HG03378 (cell line): Measurements from ENCODE around the gene CCDC187.
"Not testable (repeated sequence)": the region's sequence is repeated elsewhere in the genome, so short reads cannot be mapped to it uniquely, and the experiment has no call there.

Experiments used
- ATAC-seq: cut with Tn5 transposase; IDR thresholded peaks from one replicate; pipeline ENCODE4 v1.9.1; 2021; ENCODE audit warnings: mild to moderate bottlenecking, moderate library complexity; ENCODE audit not compliant: unreplicated experiment

Gene CCDC187

DNA sequence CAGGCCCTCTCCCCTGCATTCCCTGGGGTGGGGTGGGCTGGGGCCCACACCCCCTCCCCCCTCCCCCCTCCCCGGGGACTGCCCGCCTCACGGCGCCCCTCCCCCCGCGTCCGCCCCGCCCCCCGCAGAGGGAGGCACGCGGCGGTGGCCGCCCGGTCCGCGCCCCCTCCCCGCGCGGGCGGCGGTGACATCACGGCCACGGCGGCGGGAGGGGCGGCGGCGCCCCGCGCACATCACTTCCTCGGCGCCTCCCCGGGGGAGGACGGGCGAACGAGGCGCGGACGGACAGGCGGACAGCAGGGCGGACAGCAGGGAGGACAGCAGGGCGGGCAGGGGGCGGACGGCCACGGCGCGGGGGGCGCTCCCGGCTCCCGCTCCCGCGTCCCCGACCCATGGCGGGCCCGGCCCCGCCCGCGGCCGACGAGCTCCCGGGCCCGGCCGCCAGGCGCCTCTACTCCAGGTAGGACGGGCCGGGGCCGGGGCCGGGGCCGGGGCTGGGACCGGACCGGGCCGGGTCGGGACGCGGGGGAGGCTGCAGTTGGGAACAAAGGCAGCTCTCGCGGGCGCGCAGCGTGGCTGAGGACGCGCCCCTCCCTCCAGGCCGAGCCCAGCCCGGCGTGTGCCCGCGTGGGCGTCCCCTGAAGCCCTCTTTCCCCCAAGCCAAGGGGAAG lies 23.5 kb upstream of the CCDC187 start, which contains the start of gene GPSM1:
TSS of gene GPSM1 (plus strand) at position 236 of the 671 bp plus-strand sequence. CDS start at position 393, 157 bp downstream.
- ATAC-seq = no peak

DNA sequence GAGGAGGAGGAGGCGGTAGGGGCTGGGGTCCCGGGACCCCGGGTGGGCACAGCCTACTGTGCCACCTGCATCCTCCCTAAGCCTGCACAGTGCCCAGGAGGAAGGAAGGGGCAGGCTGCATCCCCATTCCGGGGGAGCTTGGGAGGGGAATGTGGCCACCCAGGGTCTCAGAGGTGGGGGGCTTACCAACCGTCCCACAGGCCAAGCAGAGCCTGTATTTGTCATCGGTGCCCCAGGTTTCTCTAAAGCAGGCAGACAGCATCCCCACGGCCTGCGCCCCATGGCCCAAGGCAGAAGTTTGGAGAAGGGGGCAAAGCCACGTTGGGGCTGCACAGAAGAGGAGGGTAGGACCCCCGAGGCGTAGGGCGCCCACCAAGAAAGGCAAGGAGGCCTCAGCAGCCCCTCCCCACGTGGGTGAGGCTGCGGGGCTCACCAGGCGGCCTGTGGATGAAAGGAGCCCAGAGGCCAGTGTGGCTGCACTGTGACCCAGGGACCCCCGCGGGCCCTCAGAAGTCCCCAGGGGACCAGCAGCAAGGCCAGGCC lies 22.9 kb upstream of the CCDC187 start:
- ATAC-seq = no peak

DNA sequence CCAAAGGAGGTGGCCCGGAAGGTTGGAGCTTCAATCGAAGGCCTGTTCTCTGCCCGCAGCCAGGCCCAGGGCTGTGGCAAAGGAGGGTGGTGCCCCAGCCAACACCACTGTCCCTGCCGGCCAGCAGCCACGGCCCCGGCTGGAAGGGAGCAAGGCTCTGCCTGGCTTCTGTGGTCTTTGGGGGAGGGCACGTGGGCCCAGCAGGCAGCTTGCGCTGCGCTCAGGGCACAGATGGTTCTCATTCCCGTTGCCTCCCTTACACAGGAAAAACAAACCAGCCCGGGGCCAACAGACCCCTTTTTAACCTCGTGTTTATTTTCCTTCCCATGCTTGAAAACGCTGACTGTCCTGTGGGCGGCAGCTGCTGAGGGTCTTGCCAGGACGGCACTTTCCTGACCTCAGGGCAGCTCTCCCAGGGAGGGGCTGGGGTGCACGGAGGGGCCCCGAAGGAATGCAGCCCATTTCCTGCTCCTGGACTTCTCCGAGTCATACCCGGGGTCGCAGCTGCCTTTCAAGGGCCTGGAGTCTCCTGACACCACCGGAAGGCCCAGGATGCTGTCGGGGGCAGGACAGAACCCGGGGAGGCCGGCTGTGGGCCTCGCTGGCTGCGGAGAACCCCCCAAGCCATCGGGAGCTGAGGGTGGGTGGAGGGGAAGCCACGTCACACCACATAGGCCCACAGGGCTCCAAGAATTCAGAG lies 22.3 kb upstream of the CCDC187 start:
- ATAC-seq = no peak

DNA sequence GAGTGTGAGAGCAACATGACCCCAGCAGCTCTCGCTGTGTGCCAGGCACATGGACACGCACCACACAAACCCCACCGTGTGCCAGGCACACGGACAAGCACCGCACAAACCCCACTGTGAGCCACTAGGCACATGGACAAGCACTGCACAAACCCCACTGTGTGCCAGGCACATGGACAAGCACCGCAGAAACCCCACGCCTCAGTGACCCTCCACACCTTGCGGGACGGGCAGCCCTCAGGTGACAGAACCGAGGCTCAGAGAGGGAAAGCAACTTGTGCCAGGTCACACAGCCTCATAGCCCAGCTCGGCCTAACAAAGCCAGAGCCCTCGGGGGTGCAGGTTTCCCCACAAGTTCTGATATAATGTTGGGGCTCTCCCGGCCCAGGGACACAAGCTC lies 21.5 kb upstream of the CCDC187 start:
- ATAC-seq = no peak

DNA sequence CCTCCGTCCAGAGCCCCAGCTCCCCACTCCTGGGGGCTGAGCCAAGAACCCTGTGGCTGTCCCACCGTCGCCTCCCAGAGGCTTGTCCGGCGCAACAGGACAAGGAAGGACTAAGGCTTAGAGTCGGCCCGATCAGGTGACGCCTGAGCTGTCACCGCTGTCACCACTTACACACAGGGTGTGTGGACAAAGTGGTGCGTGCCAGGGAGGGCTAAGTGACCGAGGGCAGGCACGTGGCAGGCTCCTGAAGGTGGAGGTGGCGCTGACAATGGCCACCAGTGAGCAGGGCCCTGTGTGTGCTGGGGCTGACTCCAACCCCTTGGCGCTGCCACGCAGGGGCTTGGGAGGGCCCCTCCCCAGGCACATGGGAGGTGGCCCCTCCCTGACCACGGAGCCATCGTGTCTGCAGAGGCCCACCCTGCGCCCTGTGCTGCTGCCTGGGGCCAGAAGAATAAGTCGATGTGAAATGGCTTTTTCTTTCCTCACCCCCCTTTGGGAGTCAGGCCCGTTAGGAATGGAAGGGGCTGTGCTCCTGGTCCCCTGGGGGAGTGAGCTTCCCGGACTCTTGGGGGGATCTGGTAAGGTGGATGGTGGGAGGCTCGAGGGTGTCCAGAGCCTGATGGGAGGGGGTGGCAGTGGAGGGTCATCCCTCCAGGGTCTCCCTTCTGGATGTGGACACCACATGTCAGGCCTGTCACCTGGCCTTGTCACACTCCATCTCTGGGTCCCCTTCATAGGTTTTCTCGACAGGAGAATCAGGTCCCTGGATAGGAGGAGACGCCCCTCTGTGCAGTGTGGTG lies 20.8 kb upstream of the CCDC187 start:
- no peak for ATAC-seq

DNA sequence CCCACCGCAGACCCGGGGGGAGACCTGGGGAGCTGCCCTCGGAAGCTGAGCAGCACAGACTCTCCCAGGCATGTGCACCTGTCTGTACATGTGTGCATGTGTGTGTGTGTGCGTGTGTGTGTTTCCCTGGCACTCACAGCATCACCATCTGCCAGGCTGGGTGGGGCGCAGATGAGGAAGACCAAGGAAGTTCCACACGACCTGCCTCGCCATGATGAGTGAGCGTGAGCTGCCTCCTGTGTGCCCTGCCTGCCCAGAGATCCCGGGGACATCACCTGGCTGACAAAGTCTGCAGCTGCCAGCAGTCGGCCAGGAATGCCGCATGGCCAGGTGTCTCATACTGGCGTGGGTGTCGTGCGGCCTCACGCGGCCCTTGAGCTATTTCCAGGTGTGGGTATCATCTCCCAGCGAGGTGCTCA lies 19.5 kb upstream of the CCDC187 start:
- no peak for ATAC-seq

DNA sequence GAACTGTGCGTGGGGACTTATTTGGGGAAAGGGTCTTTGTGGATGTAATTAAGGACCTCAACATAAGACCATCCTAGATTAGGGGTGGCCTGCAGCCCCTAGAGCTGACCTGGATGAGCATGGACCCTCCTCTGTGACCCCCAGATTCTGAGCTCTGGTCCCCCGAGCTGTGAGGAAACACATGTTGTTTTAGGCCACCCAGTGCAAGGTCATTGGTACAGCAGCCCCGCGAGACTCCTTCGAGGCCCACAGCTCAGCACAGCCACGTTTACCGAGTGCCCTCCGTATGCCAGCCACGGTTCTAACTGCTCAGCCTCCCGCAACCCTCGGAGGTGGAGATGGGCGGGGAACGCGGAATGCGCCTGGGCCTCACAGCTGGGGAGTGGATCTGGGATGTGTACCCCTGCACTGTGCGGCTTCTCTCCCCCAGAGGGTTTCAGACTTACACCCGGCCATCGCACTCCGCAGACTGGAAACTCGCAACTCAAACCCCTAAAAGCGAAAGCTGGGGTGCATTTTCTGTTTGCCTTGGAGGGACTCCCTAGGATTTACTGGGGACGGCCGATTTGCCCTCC lies 18.9 kb upstream of the CCDC187 start:
- no peak for ATAC-seq

DNA sequence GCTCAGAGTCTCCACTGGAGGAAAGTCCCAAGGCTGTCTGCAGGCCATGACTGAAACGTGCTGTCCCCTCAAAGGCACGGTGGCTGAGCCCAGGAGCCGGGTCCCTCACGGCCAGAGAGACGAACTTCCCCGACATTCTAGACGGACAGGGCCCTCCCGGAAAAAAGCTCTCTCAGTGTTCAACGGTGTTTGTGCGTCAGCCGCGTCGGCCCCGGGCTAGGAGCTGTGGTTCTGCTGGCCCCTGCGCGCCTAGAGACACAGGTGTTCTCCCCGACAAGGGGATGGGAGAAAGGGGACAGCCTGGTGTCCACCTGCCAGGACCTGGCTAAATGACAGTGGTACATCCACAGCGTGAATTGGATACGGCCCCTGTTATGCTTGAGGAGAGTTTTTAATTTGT lies 17.7 kb upstream of the CCDC187 start:
- ATAC-seq = no peak

DNA sequence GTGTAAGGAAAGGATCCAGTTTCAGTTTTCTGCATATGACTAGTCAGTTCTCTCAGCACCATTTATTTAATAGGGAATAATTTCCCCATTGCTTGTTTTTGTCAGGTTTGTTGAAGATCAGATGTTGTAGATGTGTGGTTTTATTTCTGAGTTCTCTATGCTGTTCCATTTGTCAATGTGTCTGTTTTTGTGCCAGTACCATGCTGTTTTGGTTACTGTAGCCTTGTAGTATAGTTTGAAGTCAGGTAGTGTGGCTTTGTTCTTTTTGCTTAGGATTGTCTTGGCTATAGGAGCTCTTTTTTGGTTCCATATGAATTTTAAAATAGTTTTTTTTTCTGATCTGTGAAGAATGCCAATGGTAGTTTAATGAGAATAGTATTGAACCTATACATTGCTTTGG lies 17.1 kb upstream of the CCDC187 start:
- not testable (repeated sequence) for ATAC-seq

DNA sequence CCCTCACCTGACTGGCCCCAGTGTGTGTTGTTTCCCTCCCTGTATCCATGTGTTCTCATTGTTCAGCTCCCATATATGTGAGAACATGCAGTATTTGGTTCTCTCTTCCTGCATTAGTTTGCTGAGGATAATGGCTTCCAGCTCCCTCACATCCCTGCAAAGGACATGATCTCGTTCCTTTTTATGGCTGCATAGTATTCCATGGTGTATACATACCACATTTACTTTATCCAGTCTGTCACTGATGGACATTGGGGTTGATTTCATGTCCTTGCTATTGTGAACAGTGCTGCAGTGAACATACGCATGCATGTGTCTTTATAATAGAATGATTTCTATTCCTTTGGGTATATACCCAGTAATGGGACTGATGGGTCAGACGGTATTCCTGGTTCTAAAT lies 16.1 kb upstream of the CCDC187 start:
- ATAC-seq = not testable (repeated sequence)

DNA sequence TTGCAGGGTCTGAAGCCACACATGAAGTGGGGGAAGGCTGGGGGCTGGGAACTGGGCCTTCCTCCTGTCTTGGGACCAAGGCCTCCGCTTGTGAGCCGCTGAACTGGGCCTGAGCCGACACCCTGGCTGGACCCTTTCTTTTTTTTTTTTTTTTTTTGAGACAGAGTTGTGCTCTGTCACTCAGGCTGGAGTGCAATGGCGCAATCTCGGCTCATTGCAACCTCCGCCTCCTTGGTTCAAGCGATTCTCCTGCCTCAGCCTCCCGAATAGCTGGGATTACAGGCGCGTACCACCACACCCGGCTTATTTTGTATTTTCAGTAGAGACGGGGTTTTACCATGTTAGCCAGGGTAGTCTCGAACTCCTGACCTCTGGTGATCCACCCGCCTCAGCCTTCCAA lies 15.3 kb upstream of the CCDC187 start:
- ATAC-seq = not testable (repeated sequence)

DNA sequence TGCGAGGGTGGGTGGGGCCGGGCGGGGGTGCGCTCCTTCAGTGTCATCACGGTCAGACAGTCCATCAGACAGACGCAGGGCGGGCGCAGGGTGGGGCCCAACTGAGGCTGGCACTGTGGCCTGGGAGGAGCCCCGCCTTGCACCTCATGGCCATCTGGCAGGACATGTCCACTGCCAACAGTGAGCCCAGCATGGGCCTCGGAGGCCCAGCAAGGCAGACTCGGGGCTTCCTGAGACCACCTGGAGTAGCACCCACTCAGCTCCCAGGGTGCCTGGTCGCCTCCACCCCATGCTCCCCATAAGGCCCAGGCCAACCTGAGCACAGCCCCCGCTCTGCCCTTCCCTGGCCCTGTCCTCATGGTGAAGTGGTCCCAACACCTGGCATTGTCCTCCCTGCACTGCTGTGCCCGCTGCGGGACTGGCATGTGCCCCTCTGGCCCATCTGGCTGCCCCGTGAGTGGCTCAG lies 14.9 kb upstream of the CCDC187 start:
- no peak for ATAC-seq

DNA sequence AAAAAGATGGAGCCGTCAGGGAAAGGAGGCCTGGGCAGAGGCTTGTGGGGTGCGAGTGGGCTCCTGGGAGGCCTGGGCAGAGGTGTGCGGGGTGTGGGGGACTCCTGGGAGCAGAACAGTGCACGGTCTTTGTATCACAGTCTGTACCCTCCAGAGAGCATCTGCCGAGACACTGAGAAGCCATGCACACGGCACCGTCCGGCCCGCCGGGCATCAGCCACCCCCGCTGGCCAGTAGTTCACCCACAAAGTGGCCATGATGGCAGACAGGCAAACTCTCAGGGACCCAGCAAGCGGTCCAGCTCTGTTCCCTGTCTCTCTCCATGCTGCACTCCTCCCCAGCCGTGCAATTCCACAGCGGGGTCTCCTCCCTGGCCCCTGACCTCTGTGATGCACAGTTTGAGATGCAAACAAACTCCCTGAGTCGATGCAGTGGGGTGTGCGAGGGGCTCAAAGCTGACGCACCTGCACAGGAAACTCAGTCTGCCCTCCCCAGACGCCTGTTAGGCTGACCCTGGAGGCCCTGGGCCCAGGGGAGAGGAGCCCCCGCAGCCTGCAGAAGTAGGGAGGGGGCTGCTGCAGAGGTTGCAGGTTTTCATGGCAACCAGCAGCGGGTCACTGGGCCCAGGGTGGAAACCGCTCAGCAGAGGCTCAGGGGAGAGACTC lies 14.3 kb upstream of the CCDC187 start:
- ATAC-seq = no peak

DNA sequence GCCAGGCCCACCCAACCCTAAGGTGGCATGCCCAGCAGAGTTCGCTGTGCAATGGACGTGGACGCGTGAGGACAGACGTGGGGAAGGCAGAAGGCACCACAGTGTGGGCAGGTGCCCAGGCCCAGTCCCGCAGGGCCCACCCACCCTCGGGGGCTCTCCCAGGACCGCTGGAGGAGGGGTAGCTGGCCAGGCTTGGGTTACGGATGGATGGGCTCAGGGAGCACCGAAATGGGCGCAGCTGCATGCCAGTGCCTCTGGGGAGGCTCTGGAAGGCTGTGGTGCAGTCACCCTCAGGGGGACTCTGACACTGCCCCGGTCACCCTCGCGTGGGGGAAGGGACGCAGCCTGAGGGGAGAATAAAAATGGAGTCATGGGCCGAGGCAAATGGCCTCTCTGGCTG lies 13.8 kb upstream of the CCDC187 start:
- no peak for ATAC-seq

DNA sequence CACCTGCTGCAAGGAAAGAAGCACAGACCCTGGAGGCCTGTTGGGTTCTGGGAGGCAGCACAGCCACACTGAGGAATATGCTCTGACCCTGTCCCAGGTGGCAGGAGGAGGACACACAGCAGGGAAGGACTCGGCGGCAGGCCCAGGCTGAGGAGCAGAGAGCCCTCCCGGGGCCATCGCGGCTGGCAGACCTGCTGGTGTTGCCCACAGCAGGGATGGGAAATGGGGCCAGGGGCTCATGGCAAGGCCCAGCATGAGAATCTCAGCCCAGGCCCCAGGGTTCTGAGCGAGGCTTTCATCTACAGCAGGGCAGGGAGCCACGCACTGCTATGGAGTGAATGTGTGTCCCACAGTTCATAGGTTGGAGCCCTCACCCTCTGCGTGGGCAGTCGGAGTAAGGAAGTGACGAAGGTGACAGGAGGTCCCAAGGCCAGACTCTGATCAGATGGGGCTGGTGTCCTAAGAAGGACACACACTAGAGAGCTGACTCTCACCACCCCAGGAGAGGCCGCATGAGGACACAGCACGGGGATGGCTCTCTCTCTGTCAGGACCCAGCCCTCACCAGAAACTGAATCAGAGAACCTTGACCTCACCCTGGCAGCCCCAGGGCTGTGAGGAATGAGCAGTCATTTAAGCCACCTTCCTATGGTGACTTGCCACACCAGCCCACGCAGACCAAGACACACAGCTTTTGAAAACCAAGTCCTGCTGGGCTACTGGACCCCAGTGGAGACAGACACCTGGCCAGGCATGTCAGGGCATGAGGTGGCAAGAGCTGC lies 13.2 kb upstream of the CCDC187 start:
- ATAC-seq = no peak

DNA sequence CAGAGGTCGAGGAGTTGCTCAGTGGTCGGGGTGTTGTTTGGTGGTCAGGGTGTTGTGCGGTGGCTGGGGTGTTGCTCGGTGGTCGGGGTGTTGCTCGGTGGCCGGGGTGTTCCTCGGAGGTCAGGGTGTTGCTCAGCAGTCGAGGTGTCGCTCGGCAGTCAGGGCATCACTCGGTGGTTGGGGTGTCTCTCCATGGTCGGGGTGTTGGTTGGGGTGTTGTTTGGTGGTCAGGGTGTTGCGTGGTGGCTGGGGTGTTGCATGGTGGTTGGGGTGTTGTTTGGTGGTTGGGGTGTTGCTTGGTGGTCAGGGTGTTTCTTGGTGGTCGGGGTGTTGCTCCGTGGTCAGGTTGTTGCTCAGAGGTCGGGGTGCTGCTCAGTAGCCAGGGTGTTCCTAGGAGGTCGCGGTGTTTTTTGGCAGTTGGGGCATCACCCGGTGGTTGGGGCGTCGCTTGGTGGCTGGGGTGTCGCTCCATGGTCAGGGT lies 12.4 kb upstream of the CCDC187 start:
- ATAC-seq = no peak

DNA sequence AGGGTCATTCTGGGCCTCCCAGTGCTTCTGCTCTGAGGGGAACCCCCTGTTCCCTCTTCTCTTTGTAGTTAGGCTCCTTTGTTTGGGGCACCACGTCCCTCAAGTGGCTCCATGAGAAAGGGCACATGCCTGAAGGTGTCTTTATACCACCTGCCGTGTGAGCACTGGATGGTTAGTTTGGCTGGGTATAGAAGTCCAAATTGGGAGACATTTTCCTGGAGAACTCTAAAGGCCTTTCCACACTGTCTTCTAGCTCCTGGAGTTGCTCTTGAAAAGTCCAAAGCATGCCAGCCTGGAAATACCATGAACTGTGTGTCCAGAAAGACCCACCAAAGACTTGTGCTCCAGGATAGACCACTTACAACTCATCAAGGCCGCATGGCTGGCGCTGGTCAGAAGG lies 11.1 kb upstream of the CCDC187 start:
- no peak for ATAC-seq

DNA sequence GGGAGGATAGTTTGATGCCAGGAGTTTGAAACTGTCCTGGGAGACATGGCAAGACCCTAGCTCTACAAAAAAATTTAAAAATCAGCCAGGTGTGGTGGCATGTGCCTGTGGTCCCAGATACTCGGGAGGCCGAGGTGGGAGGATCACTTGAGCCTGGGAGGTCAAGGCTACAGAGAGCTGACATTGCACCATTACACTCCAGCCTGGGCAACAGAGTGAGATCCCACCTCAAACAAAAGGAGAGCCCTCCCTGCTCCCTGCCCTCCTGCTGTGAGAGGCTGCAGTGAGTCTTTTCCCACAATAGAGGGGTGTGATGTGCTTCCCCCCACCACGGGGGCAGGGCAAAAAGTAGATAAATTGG lies 10.1 kb upstream of the CCDC187 start:
- no peak for ATAC-seq
